ENCODE data around the gene NPM1. TPM values are rescaled to one million over a fixed set of nuclear protein-coding genes. Genes with fewer than 3 reads are reported as not detected.

Gene NPM1
- total RNA-seq, 1 experiment from 2014 or later, result 2,265 TPM

DNA sequence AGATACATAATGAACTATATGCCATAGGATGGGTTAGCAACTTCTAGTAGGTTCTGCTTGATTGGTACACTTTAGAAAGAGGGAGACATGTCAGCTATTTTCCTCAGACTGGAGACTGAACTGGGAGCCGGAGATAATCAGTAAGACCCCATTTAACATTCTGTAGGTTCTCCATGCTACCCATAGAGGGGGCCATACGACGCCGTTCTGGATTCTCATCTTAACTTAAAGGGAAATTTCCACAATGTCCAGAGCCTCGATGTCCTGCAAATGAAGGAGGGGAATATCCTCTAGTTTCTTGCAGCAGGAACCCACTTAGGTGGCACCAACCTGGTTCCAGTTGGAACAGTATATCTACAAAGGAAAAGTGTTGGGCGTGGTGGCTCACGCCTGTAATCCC is 22.3 kb upstream of the NPM1 start:
- no TSS peak for BruUV-seq (replicated peaks)
- ChIA-PET POLR2A (ENCODE audit: unreplicated experiment) (no interaction called here), CTCF (no interaction called here)
- ATAC-seq, result no peak
- no peaks in the 10 kb centered on the region for H3F3A ChIP-seq (ENCODE audit: low read length, unreplicated experiment)
- H3K9ac ChIP-seq (ENCODE audit: low read length), result no peak overlapping the region
- H3K36me3 ChIP-seq (ENCODE audit: low read depth, low read length), result no peaks in the 10 kb centered on the region
- no peak overlapping the region for H2AFZ ChIP-seq (ENCODE audit: low read length)
- no peaks in the 10 kb centered on the region; the same call in 1 of the 2 replicates for H3K27me3 ChIP-seq (ENCODE audit: low read length)
- no peaks in the 10 kb centered on the region for H4K20me1 ChIP-seq (ENCODE audit: low read length)
- H3K4me1 ChIP-seq (ENCODE audit: insufficient read depth, low read length), result no peaks in the 10 kb centered on the region
- intact Hi-C loops (cut with micrococcal nuclease), result no loop called here
- no peaks in the 10 kb centered on the region for H3K9me3 ChIP-seq (ENCODE audit: low read length)
- H3K27ac ChIP-seq (ENCODE audit: low read length), result no peak overlapping the region
- TF ChIP-seq, protein P1, sequence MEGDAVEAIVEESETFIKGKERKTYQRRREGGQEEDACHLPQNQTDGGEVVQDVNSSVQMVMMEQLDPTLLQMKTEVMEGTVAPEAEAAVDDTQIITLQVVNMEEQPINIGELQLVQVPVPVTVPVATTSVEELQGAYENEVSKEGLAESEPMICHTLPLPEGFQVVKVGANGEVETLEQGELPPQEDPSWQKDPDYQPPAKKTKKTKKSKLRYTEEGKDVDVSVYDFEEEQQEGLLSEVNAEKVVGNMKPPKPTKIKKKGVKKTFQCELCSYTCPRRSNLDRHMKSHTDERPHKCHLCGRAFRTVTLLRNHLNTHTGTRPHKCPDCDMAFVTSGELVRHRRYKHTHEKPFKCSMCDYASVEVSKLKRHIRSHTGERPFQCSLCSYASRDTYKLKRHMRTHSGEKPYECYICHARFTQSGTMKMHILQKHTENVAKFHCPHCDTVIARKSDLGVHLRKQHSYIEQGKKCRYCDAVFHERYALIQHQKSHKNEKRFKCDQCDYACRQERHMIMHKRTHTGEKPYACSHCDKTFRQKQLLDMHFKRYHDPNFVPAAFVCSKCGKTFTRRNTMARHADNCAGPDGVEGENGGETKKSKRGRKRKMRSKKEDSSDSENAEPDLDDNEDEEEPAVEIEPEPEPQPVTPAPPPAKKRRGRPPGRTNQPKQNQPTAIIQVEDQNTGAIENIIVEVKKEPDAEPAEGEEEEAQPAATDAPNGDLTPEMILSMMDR (conservative IDR thresholded peaks at IDR 0.05; ENCODE audit: low read depth, low read length), result peak; percentile 49
- TF ChIP-seq EZH2phosphoT487 (IDR thresholded peaks at IDR 0.05; ENCODE audit: borderline replicate concordance, low read length), result no peak
- H3K79me2 ChIP-seq (ENCODE audit: low read length), result no peaks in the 10 kb centered on the region
- no peak for DNase-seq
- no peak overlapping the region for H3K4me2 ChIP-seq (ENCODE audit: low read length)
- no peaks in the 10 kb centered on the region for H3K9me2 ChIP-seq (replicated peaks; ENCODE audit: low read length)
- no peak overlapping the region for H3K4me3 ChIP-seq (ENCODE audit: low read length)

DNA sequence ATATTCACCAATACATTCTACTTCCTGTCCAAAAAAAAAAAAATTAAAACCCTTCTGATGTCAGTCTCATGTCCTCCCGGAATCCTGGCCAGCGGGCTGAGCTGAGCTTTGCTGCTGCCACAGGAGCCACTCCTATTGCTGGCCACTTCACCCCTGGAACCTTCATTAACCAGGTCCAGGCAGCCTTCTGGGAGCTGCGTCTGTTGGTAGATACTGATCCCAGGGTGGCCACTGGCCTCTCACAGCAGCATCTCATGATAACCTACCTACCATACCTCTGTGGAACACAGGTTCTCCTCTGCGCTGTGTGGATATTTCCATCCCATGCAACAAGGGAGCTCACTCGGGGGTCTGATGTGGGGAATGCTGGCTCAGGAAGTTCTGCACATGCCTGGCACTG is 21.0 kb upstream of the NPM1 start:
- H3K4me1 ChIP-seq (ENCODE audit: insufficient read depth, low read length), result no peaks in the 10 kb centered on the region
- intact Hi-C loops (cut with micrococcal nuclease), result no loop called here
- H3K36me3 ChIP-seq (ENCODE audit: low read depth, low read length), result no peaks in the 10 kb centered on the region
- H3K27ac ChIP-seq (ENCODE audit: low read length), result no peak overlapping the region
- H3K4me2 ChIP-seq (ENCODE audit: low read length), result no peak overlapping the region
- ChIA-PET CTCF (no interaction called here), POLR2A (ENCODE audit: unreplicated experiment) (interaction anchor here (0.6 kb wide), 1 partner anchor 100 kb away, joined by 5 read pairs; no protein-coding TSS in a partner anchor)
- no peaks in the 10 kb centered on the region for H3K9me3 ChIP-seq (ENCODE audit: low read length)
- no peaks in the 10 kb centered on the region; the same call in 1 of the 2 replicates for H3K27me3 ChIP-seq (ENCODE audit: low read length)
- no peak overlapping the region for H3K4me3 ChIP-seq (ENCODE audit: low read length)
- H4K20me1 ChIP-seq (ENCODE audit: low read length), result no peaks in the 10 kb centered on the region
- H3K79me2 ChIP-seq (ENCODE audit: low read length), result no peaks in the 10 kb centered on the region
- H3K9me2 ChIP-seq (replicated peaks; ENCODE audit: low read length), result no peaks in the 10 kb centered on the region
- DNase-seq, result no peak
- ATAC-seq, result no peak
- H3K9ac ChIP-seq (ENCODE audit: low read length), result no peak overlapping the region
- H2AFZ ChIP-seq (ENCODE audit: low read length), result no peak overlapping the region
- BruUV-seq (replicated peaks), result no TSS peak
- no peaks in the 10 kb centered on the region for H3F3A ChIP-seq (ENCODE audit: low read length, unreplicated experiment)
- TF ChIP-seq EZH2phosphoT487 (IDR thresholded peaks at IDR 0.05; ENCODE audit: borderline replicate concordance, low read length) (no peak), EZH2 (IDR thresholded peaks at IDR 0.05; ENCODE audit: low read length, unreplicated experiment) (no peak)
- TF ChIP-seq, protein P1 (conservative IDR thresholded peaks at IDR 0.05; ENCODE audit: low read depth, low read length), result no peak

DNA sequence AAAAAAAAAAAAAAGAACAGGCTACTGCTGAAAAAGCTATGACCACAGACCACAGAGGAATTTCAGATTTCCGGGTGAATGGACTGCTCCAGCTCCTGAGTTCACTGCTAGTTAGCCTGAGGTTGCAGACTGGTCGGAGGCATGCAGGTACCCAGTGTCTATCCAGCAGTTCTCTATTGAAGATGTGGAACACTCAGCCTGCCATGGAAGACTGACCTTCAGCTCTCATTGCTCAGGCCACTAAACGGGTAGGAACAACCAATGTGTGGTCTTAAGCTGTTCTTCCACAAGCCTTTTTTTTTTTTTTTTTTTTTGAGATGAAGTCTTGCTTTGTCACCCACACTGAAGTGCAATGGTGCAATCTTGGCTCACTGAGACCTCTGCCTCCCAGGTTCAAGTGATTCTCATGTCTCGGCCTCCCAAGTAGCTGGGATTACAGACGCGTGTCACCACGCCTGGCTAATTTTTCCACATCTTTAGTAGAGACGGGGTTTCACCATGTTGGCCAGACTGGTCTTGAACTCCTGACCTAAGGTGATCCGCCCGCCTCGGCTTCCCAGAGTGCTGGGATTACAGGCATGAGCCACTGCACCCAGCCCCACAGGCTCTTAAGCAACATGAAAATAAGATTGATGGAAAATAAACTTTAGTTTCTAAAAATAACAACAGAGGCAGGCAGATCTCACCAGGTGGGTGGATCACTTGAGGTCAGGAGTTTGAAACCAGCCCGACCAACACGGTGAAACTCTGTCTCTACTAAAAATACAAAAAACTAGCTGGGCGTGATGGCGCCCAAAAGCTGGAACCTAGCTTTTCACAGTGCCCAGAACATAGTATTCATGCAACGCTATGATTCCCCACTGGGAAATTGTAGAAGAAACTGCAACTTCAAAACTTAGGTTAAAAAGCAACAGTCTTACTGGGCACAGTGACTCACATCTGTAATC is 20.0 kb upstream of the NPM1 start:
- ATAC-seq, result no peak
- Histone ChIP-seq H3K36me3 (ENCODE audit: low read depth, low read length) (no peaks in the 10 kb centered on the region), H3K4me3 (ENCODE audit: low read length) (no peak overlapping the region), H3K9ac (ENCODE audit: low read length) (no peak overlapping the region), H4K20me1 (ENCODE audit: low read length) (no peaks in the 10 kb centered on the region), H3K4me2 (ENCODE audit: low read length) (no peak overlapping the region), H3K9me3 (ENCODE audit: low read length) (no peaks in the 10 kb centered on the region), H3K27ac (ENCODE audit: low read length) (no peak overlapping the region), H3K27me3 (ENCODE audit: low read length) (no peaks in the 10 kb centered on the region; the same call in 1 of the 2 replicates), H3F3A (ENCODE audit: low read length, unreplicated experiment) (no peaks in the 10 kb centered on the region), H2AFZ (ENCODE audit: low read length) (no peak overlapping the region), H3K79me2 (ENCODE audit: low read length) (no peaks in the 10 kb centered on the region), H3K9me2 (replicated peaks; ENCODE audit: low read length) (no peaks in the 10 kb centered on the region), H3K4me1 (ENCODE audit: insufficient read depth, low read length) (no peaks in the 10 kb centered on the region)
- ChIA-PET CTCF (interaction anchor here (0.6 kb wide), 2 partner anchors 25 to 28 kb away, joined by 4 to 13 read pairs; no protein-coding TSS in a partner anchor), POLR2A (ENCODE audit: unreplicated experiment) (no interaction called here)
- no TSS peak for BruUV-seq (replicated peaks)
- no peak for TF ChIP-seq EZH2phosphoT487 (IDR thresholded peaks at IDR 0.05; ENCODE audit: borderline replicate concordance, low read length)
- TF ChIP-seq, protein P1 (conservative IDR thresholded peaks at IDR 0.05; ENCODE audit: low read depth, low read length), result no peak
- TF ChIP-seq EZH2 (IDR thresholded peaks at IDR 0.05; ENCODE audit: low read length, unreplicated experiment), result no peak
- intact Hi-C loops (cut with micrococcal nuclease), result no loop called here
- no peak for DNase-seq
